Keratinocyte (primary cell): ENCODE measurements around the gene DGKQ. TPM values are rescaled to one million over a fixed set of nuclear protein-coding genes. Genes with fewer than 3 reads are reported as not detected.
"Not testable (repeated sequence)": the region's sequence is repeated elsewhere in the genome, so short reads cannot be mapped to it uniquely, and the experiment has no call there.

Experiments used
- DNase-seq: peaks from one replicate; pipeline ENCODE4 v3.0.0-alpha.2; 2011; ENCODE audit warnings: low read depth, missing footprints, low spot score
- FAIRE-seq: peaks from 2 replicates; lab custom pipeline; 2011; peaks lifted over from hg19 to GRCh38; lab: Jason Lieb, UNC
- H2AFZ ChIP-seq: 2 replicates; pipeline ENCODE4 v1.6.0; 2012; ENCODE audit warnings: low read length, control low read depth, inconsistent platforms; ENCODE audit not compliant: control insufficient read depth
- H3K27ac ChIP-seq: 2 replicates; pipeline ENCODE4 v1.5.1; 2011; ENCODE audit warnings: low read length; ENCODE audit not compliant: control insufficient read depth, insufficient read depth
- H3K27me3 ChIP-seq: 3 replicates; pipeline ENCODE4 v1.6.0; 2011; ENCODE audit warnings: low read length; ENCODE audit not compliant: control insufficient read depth, insufficient read depth; ENCODE audit errors: extremely low read depth
- H3K36me3 ChIP-seq, 2 experiments: 2 replicates in 1 of 2; 3 replicates in 1 of 2; pipeline ENCODE4 v1.5.1; 2011; ENCODE audit warnings: low read length in 2 of 2, mild to moderate bottlenecking in 1 of 2; ENCODE audit not compliant: control insufficient read depth in 2 of 2, insufficient read depth in 2 of 2; ENCODE audit errors: extremely low read depth in 1 of 2
- H3K4me1 ChIP-seq: 3 replicates; pipeline ENCODE4 v1.5.1; 2011; ENCODE audit warnings: low read length; ENCODE audit not compliant: control insufficient read depth, insufficient read depth; ENCODE audit errors: extremely low read depth
- H3K4me2 ChIP-seq: 3 replicates; pipeline ENCODE4 v1.6.0; 2011; ENCODE audit warnings: low read depth, low read length; ENCODE audit not compliant: control insufficient read depth, insufficient read depth; ENCODE audit errors: extremely low read depth
- H3K4me3 ChIP-seq, 3 experiments: fragments of 200-600 bp in 1 of 3; sonication (generic) in 1 of 3; 2 replicates in 2 of 3; 3 replicates in 1 of 3; pipeline ENCODE4 v1.5.1; 2011 to 2016; ENCODE audit warnings: low read length in 3 of 3, mild to moderate bottlenecking in 3 of 3, control low read depth in 2 of 3, inconsistent platforms in 1 of 3, low read depth in 1 of 3, mixed read lengths in 1 of 3, mixed run types in 1 of 3, moderate library complexity in 1 of 3; ENCODE audit not compliant: control insufficient read depth in 2 of 3, insufficient read depth in 2 of 3; ENCODE audit errors: extremely low read depth in 1 of 3
- H3K79me2 ChIP-seq: 2 replicates; pipeline ENCODE4 v1.6.0; 2012; ENCODE audit warnings: low read length; ENCODE audit not compliant: control insufficient read depth, insufficient read depth
- H3K9ac ChIP-seq: 3 replicates; pipeline ENCODE4 v1.6.0; 2011; ENCODE audit warnings: low read length; ENCODE audit not compliant: control insufficient read depth, insufficient read depth; ENCODE audit errors: extremely low read depth
- H3K9me1 ChIP-seq: 3 replicates; pipeline ENCODE4 v1.6.0; 2011; ENCODE audit warnings: low read length; ENCODE audit not compliant: control insufficient read depth, insufficient read depth; ENCODE audit errors: extremely low read depth
- H3K9me3 ChIP-seq: 2 replicates; pipeline ENCODE4 v1.5.1; 2012; ENCODE audit warnings: low read depth, low read length; ENCODE audit not compliant: control insufficient read depth
- H4K20me1 ChIP-seq: 3 replicates; pipeline ENCODE4 v1.6.0; 2011; ENCODE audit warnings: low read length; ENCODE audit not compliant: control insufficient read depth, insufficient read depth; ENCODE audit errors: extremely low read depth
- CTCF ChIP-seq, 3 experiments: IDR thresholded peaks in 1 of 3; conservative IDR thresholded peaks in 1 of 3; optimal IDR thresholded peaks in 1 of 3; 2 replicates in 2 of 3; 3 replicates in 1 of 3; pipeline versions ENCODE3 to v1.5.1; 2011; ENCODE audit warnings: low read length in 3 of 3, mild to moderate bottlenecking in 3 of 3, moderate library complexity in 2 of 3, control low read depth in 1 of 3, inconsistent platforms in 1 of 3; ENCODE audit not compliant: insufficient read depth in 2 of 3; ENCODE audit errors: extremely low read depth in 1 of 3
- EZH2 ChIP-seq: IDR thresholded peaks from one replicate; pipeline ENCODE4 v1.6.1; 2012; ENCODE audit warnings: inconsistent platforms, mild to moderate bottlenecking, low read length, moderate library complexity
- dilution Hi-C: fragments of 300-500 bp; cut with MboI; formaldehyde crosslinking; loops from one replicate; pipeline ENCODE4 v1.7.0; 2020; ENCODE audit warnings: low sequenced_read_pairs; ENCODE audit not compliant: extremely low pct_ligation_motif_present
- polyA plus RNA-seq, 5 experiments: library from polyadenylated mRNA; depleted of rRNA in 3 of 5; stranded (reverse) in 3 of 5; stranded (forward) in 1 of 5; unstranded in 1 of 5; fragments of >200 nt; gene quantifications; 1 replicate in 1 of 5; 2 replicates in 3 of 5; 3 replicates in 1 of 5; pipeline versions ENCODE4 v1.2.1 to v1.2.3, GENCODE V29; 2011 to 2012; ENCODE audit warnings: missing spikeins in 2 of 5, low read depth in 1 of 5, low replicate concordance in 1 of 5

Gene DGKQ
- polyA plus RNA-seq, 1 donor (not counting 4 experiments of a cell fraction or from before 2014, with no cell fraction given), result 5.3 TPM

- H3K27ac ChIP-seq, result no peak overlapping the region
- DNase-seq (no peak), FAIRE-seq (no peak)
- no peaks in the 10 kb centered on the region for H3K4me1 ChIP-seq
- H3K79me2 ChIP-seq, result no peaks in the 10 kb centered on the region
- H3K9ac ChIP-seq, result no peak overlapping the region
- H3K4me3 ChIP-seq, result no peak overlapping the region
- no peaks in the 10 kb centered on the region for H3K9me1 ChIP-seq
- dilution Hi-C loops, result no loop called here
- no peaks in the 10 kb centered on the region for H4K20me1 ChIP-seq
- H3K4me2 ChIP-seq, result no peak overlapping the region
- TF ChIP-seq CTCF (optimal IDR thresholded peaks at IDR 0.05 in 1 of 3, IDR thresholded peaks at IDR 0.05 in 1 of 3, conservative IDR thresholded peaks at IDR 0.05 in 1 of 3; ENCODE audit: extremely low read depth in 1 of 3, insufficient read depth in 2 of 3, low read length in 3 of 3) (no peak), EZH2 (no peak)
- H3K9me3 ChIP-seq, result no peaks in the 10 kb centered on the region
- peaks cover 4% of the 10 kb centered on the region for H3K27me3 ChIP-seq
- no peak overlapping the region for H2AFZ ChIP-seq
- no peaks in the 10 kb centered on the region for H3K36me3 ChIP-seq
Observed at GRCh38 chr4:978957-979701, 5.8 kb upstream of the DGKQ start.

- H3K36me3 ChIP-seq, H3K27me3 ChIP-seq, DNase-seq, FAIRE-seq, H3K4me3 ChIP-seq, H4K20me1 ChIP-seq, H3K4me2 ChIP-seq, H3K9me1 ChIP-seq, H3K27ac ChIP-seq, H3K9me3 ChIP-seq, H2AFZ ChIP-seq, dilution Hi-C loops, H3K79me2 ChIP-seq, H3K9ac ChIP-seq: not testable (repeated sequence)
- peaks cover 14% of the 10 kb centered on the region for H3K4me1 ChIP-seq
Observed at GRCh38 chr4:976016-976415, 2.6 kb upstream of the DGKQ start.

- Histone ChIP-seq H3K9me1 (no peaks in the 10 kb centered on the region), H3K4me3 (no peak overlapping the region), H4K20me1 (peaks cover 3% of the 10 kb centered on the region), H3K79me2 (no peaks in the 10 kb centered on the region), H3K36me3 (no peaks in the 10 kb centered on the region), H3K27ac (no peak overlapping the region), H2AFZ (no peak overlapping the region), H3K9me3 (no peaks in the 10 kb centered on the region), H3K9ac (no peak overlapping the region), H3K4me2 (no peak overlapping the region), H3K27me3 (peaks cover 5% of the 10 kb centered on the region), H3K4me1 (peaks cover 19% of the 10 kb centered on the region)
- TF ChIP-seq CTCF (optimal IDR thresholded peaks at IDR 0.05 in 1 of 3, IDR thresholded peaks at IDR 0.05 in 1 of 3, conservative IDR thresholded peaks at IDR 0.05 in 1 of 3; ENCODE audit: extremely low read depth in 1 of 3, insufficient read depth in 2 of 3, low read length in 3 of 3) (no peak), EZH2 (no peak)
- DNase-seq (no peak), FAIRE-seq (no peak)
- dilution Hi-C loops, result no loop called here
Observed at GRCh38 chr4:974668-975067, 1.3 kb upstream of the DGKQ start.
